Vagina (tissue), 2 donors: Measurements from ENCODE around the gene RNASEH2B.

Experiments used
- POLR2A ChIP-seq, 2 donors: fragments of 450-650 bp; IDR thresholded peaks; one replicate each; pipeline ENCODE4 v1.6.1; 2017; ENCODE audit warnings: antibody characterized with exemption in 2 of 2, mild to moderate bottlenecking in 2 of 2, moderate library complexity in 2 of 2
- TF ChIP-seq, protein P1 (sequence below), 3 experiments: fragments of 450-650 bp in 2 of 3; fragments of 200-600 bp in 1 of 3; sonication (generic) in 1 of 3; IDR thresholded peaks; one replicate each; pipeline ENCODE4 v1.5.1; 2017 to 2019; ENCODE audit warnings: antibody characterized with exemption in 3 of 3, mild to moderate bottlenecking in 2 of 3, moderate library complexity in 2 of 3

DNA sequence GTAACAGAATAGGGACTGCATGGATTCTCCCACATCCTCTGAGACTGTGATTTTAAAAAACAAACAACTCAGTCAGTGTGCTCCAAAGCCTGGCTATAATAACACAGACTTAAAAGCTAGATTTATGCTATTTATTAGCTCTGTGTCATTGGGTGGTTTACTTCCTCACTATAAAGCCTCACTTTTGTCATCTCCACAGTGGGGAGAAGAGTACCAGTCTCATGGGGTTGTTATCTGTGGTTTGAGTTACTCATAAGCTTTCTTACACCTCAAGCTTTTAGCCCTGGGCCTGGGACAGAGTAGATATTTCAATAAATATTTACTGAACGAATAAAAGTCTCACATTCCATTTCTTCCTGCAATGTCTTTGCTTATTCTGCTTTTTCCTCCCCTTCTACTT lies 5.3 kb downstream of the RNASEH2B start:
- TF ChIP-seq, protein P1, sequence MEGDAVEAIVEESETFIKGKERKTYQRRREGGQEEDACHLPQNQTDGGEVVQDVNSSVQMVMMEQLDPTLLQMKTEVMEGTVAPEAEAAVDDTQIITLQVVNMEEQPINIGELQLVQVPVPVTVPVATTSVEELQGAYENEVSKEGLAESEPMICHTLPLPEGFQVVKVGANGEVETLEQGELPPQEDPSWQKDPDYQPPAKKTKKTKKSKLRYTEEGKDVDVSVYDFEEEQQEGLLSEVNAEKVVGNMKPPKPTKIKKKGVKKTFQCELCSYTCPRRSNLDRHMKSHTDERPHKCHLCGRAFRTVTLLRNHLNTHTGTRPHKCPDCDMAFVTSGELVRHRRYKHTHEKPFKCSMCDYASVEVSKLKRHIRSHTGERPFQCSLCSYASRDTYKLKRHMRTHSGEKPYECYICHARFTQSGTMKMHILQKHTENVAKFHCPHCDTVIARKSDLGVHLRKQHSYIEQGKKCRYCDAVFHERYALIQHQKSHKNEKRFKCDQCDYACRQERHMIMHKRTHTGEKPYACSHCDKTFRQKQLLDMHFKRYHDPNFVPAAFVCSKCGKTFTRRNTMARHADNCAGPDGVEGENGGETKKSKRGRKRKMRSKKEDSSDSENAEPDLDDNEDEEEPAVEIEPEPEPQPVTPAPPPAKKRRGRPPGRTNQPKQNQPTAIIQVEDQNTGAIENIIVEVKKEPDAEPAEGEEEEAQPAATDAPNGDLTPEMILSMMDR (IDR thresholded peaks at IDR 0.05) = no peak
- TF ChIP-seq POLR2A (IDR thresholded peaks at IDR 0.05) = no peak
